GM12891 (cell line): ENCODE results near the gene DGAT2.

Experiments used
- DNase-seq: peaks from one replicate; pipeline ENCODE4 v3.0.0; 2011; ENCODE audit warnings: low spot score; ENCODE audit not compliant: insufficient read length
- FAIRE-seq: peaks from 2 replicates; lab custom pipeline; 2011; peaks lifted over from hg19 to GRCh38; lab: Jason Lieb, UNC
- PAX5 ChIP-seq: IDR thresholded peaks from 2 replicates; pipeline ENCODE4 v1.6.1; 2011; ENCODE audit warnings: low read length, moderate library complexity, mild to moderate bottlenecking; ENCODE audit not compliant: insufficient read depth, severe bottlenecking
- POLR2A ChIP-seq: IDR thresholded peaks from 2 replicates; pipeline ENCODE4 v1.6.1; 2011; ENCODE audit warnings: low read depth, low read length, control low read depth
- POLR2AphosphoS5 ChIP-seq: IDR thresholded peaks from 2 replicates; pipeline ENCODE4 v1.6.1; 2011; ENCODE audit warnings: low read depth, low read length, control low read depth
- POU2F2 ChIP-seq: IDR thresholded peaks from 2 replicates; pipeline ENCODE4 v1.6.1; 2011; ENCODE audit warnings: low read depth, mild to moderate bottlenecking, control low read depth, low read length, moderate library complexity
- SPI1 ChIP-seq: IDR thresholded peaks from 2 replicates; pipeline ENCODE4 v1.6.1; 2011; ENCODE audit warnings: low read depth, low read length, control low read depth
- TAF1 ChIP-seq: IDR thresholded peaks from 2 replicates; pipeline ENCODE4 v1.6.1; 2011; ENCODE audit warnings: low read depth, low read length, control low read depth

The DGAT2 gene

GRCh38 chr11:75800728-75801361, 32.3 kb downstream of the DGAT2 start:
- no peak for TF ChIP-seq SPI1
- TF ChIP-seq POLR2AphosphoS5, result no peak
- TF ChIP-seq POLR2A, result no peak
- DNase-seq (no peak), FAIRE-seq (peak; percentile 38)

DNA sequence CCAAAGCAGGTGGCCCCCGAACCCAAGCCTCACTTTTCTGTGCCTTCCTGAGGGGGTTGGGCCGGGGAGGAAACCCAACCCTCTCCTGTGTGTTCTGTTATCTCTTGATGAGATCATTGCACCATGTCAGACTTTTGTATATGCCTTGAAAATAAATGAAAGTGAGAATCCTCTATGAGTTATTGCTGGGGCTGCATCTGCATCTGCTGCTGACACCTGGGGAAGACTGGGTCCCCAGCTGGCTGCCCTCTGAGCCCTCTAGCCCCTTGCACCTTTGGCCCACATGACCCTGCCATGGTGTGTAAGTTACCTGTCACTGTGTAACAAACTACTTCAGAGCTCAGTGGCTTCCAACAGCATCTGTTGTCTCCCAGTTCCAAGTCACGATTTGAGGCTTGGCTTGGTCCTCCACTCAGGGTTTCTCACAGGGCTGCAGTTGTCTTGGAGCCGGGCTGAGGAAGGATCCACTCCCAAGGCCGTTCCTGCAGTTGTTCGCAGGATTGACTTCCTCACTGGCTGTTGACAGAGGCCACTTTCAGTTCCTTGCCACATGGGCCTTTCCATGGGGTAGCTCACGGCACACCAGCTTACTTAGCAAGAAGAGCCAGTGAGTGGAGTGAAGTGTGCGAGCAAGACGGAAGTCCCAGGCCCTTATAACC, 32.9 kb downstream of the DGAT2 start:
- DNase-seq (peak; percentile 35), FAIRE-seq (peak; percentile 71)

DNA sequence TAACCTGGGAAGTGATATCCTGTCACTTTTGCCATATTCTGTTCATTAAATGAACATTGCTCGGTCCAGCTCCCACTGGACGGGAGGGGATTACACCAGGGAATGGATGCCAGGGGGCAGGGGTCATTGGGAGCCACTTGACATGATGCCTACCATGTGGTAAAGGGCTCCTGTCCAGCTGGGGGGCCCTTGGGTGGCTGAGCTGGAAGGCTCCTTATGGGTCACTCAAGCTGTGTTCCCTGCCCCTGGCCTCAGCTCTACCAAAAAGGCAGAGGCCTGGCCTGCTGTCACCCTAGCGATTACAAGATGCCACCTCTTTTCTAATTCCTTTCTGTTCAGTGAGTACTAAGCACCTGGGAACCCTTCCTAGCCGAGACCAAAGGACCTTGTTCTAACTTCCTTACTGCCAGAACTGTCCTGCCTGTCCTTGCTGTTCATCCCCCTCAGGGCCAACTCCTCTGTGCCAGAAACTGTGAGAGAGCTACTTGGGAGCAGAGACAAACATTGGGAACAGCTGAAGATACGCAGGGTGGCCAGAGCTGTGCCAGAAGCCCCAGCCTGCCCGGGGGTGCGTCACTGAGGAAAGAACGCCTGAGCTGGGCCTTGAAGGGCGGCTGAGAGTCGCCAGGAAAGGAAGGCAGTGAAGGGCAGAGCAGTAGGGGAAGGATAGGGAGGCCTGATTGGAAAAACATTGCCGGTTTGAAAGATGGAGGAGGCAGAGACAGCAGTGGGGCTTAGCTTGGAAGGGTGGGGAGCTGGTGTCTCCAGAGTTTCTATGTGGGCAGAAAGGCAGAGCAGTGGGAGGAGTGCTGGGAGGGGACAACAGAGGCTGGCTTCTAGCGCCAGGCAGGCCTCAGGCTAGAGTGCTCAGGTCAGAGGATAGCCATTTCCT, 33.7 kb downstream of the DGAT2 start:
- TF ChIP-seq POU2F2, result no peak
- TF ChIP-seq SPI1, result no peak
- TF ChIP-seq POLR2AphosphoS5, result no peak
- no peak for TF ChIP-seq TAF1
- TF ChIP-seq PAX5, result no peak
- TF ChIP-seq POLR2A, result no peak
- DNase-seq (no peak), FAIRE-seq (no peak)

More for the DNA sequence above, 32.9 kb downstream of the DGAT2 start:
- TF ChIP-seq SPI1, result peak; percentile 44; the same call in 1 of the 2 replicates
- TF ChIP-seq POLR2AphosphoS5, result no peak

DNA sequence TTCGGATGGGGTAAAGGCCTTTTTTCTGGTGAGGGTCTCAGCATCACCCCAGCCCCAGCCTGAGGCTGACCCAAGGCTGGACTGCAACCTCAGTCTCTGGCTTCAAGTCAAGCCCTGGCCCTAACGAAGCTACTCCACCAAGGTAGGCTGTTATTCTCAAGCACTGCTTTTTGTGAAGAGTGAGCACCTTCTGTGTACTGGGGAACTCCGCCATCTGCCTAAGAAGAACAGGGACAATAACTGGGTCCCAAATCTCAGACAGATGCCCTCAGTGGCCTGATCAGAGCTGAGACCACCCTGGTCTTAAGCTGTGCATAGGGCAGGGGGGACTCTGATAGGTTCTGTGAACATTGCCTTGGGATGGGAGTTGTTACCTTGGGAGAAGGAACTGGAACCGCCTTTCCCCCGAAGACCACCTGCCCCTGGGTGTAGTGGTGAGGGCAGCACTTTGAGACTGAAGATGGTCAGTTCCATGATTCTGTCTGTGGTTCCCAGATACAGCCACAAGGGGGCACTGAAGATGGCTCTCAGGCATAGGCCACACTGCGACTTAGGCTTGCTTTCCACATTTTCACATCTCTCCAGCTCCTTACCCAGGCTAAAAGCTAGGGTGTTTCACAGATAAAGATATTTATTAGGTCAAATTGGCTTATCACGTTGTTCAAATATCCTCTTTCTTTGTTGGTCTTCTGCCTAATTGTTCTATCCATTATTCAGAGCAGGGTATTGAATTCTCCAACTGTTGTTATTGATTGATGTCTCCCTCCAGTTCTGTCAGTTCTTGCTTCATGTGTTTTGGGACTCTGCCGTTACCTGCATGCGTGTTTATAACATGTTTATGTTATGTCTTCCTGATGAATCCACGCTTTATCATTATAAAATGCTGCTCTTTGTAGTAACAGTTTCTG, 34.6 kb downstream of the DGAT2 start:
- FAIRE-seq, result peak; percentile 99
- no peak for TF ChIP-seq TAF1
- no peak for TF ChIP-seq POLR2AphosphoS5
- TF ChIP-seq POLR2A, result no peak
- TF ChIP-seq SPI1, result no peak
- TF ChIP-seq PAX5, result no peak
- no peak for TF ChIP-seq POU2F2
- DNase-seq, result peak; percentile 52

- DNase-seq (no peak), FAIRE-seq (no peak)
- TF ChIP-seq POU2F2 (no peak), SPI1 (no peak), POLR2AphosphoS5 (no peak), POLR2A (no peak), TAF1 (no peak), PAX5 (no peak)
These were observed 40.5 kb downstream of the DGAT2 start for GRCh38 chr11:75809111-75809510.

- TF ChIP-seq POLR2AphosphoS5 (no peak), TAF1 (no peak), POLR2A (no peak), PAX5 (no peak), SPI1 (no peak), POU2F2 (no peak)
- FAIRE-seq (peak; percentile 52), DNase-seq (no peak)
These were observed 41.4 kb downstream of the DGAT2 start for GRCh38 chr11:75809991-75810390.

DNA sequence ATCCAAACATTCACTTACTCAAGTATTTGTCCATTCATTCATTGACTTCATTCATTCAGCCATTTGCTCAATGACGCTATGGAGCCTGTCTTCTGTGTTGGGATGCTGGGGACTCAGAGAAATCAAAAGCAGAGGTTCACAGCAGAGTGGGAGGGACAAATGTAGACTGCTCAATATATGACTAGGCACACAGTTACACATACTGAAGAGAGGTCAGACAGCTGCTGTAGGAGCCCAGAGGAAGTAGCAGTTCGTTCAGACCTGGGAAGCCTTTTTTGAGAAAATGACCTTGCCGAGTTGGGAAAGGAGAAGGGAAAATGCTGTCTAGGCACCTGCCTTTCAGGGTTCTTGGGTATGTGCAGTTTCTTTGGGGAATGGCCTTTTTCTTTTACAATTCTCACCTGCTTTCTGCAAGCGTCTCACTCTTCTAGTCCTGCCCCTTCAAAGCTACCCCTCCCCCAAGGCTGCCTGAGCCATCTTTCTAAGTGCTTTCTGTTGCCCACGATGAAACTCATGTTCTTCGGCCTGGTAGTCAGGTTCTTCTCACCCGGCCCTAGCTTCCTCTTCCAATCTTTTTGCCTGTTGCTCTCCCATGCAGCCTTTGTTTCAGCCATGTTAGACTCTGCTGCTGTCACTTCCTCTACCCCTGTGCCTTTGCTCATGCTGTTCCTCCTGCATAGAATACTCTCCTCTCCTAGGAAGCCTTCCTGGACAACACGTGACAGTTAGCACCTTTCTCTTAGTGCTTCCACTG, 42.2 kb downstream of the DGAT2 start:
- no peak for DNase-seq
- TF ChIP-seq POU2F2 (no peak), POLR2AphosphoS5 (peak; percentile 71), PAX5 (no peak), SPI1 (peak; percentile 55; the same call in 1 of the 2 replicates), TAF1 (peak; percentile 56; the same call in 1 of the 2 replicates), POLR2A (peak; percentile 59; the same call in 1 of the 2 replicates)

DNA sequence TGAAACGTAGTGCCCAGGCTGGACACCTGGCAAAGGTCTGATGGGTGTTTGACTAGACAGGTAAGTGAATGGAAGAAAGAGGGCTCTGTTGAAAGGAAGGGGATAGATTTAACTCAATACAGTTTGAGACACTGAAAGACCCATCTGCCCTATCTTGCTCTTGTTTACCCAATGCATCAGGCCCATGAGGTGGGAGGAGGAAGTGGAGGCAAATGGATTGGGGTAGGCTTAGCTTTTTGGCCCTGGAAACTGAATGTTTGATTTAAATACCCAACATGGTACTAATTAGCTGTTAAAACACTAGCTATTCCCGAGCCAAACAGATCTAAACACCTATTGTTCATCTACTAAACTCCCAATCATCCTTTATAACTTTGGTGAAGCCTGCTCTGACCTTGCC, 42.9 kb downstream of the DGAT2 start:
- TF ChIP-seq SPI1, result peak; percentile 43; the same call in 1 of the 2 replicates
- TF ChIP-seq POU2F2, result no peak
- DNase-seq (no peak), FAIRE-seq (no peak)

More for the DNA sequence above, 42.2 kb downstream of the DGAT2 start:
- FAIRE-seq, result no peak
